SK-N-SH (cell line): ENCODE results near the gene THADA. TPM values are rescaled to one million over a fixed set of nuclear protein-coding genes. Genes with fewer than 3 reads are reported as not detected.
A peak's percentile ranks its signal among the peaks of the same experiment; 100 is the strongest.

ENCODE experiments used
- CTCF ChIA-PET: fragments of 300-600, 350-600 bp; formaldehyde crosslinking; extraction: SDS; loops from one replicate; lab custom pipeline; 2021; lab: Yijun Ruan, JAX
- POLR2A ChIA-PET: fragments of 350-600 bp; sonication (Branson Sonifier 250); formaldehyde crosslinking; extraction: SDS; loops from one replicate; lab custom pipeline; 2020; ENCODE audit warnings: antibody characterized with exemption, inconsistent platforms; lab: Yijun Ruan, JAX
- DNase-seq: peaks from one replicate; pipeline ENCODE4 v3.0.0; 2012
- H2AFZ ChIP-seq: fragments of 200-600 bp; sonication (generic); 2 replicates; pipeline ENCODE4 v1.8.1; 2016; ENCODE audit warnings: antibody characterized with exemption, mild to moderate bottlenecking, low read depth
- H3F3A ChIP-seq: fragments of 200-600 bp; sonication (generic); replicated peaks from 2 replicates; pipeline ENCODE3; 2016; ENCODE audit warnings: antibody characterized with exemption, mild to moderate bottlenecking; ENCODE audit not compliant: insufficient read depth
- H3K27ac ChIP-seq, 2 experiments: fragments of 200-500 bp in 1 of 2; fragments of 200-600 bp in 1 of 2; sonication (Bioruptor generic) in 1 of 2; sonication (generic), shearing (Covaris generic) in 1 of 2; 2 replicates each; pipeline versions ENCODE4 v1.5.1 to v1.6.1; 2014 to 2016; ENCODE audit warnings: low read depth in 2 of 2, inconsistent platforms in 1 of 2, low read length in 1 of 2, mild to moderate bottlenecking in 1 of 2, mixed read lengths in 1 of 2
- H3K27me3 ChIP-seq: fragments of 200-600 bp; sonication (generic), shearing (Covaris generic); 2 replicates; pipeline ENCODE4 v1.6.1; 2016; ENCODE audit warnings: mixed run types; ENCODE audit not compliant: insufficient read depth
- H3K36me3 ChIP-seq, 2 experiments: fragments of 200-500 bp in 1 of 2; fragments of 200-600 bp in 1 of 2; sonication (Bioruptor generic) in 1 of 2; sonication (generic) in 1 of 2; replicated peaks in 1 of 2; 2 replicates each; pipeline versions ENCODE3 to v1.5.1; 2014 to 2016; ENCODE audit warnings: low read length in 1 of 2, mild to moderate bottlenecking in 1 of 2; ENCODE audit not compliant: insufficient read depth in 2 of 2, control insufficient read depth in 1 of 2
- H3K4me1 ChIP-seq, 2 experiments: fragments of 200-500 bp in 1 of 2; fragments of 200-600 bp in 1 of 2; sonication (Bioruptor generic) in 1 of 2; sonication (generic), shearing (Covaris generic) in 1 of 2; 2 replicates each; pipeline versions ENCODE4 v1.5.1 to v1.6.1; 2014 to 2016; ENCODE audit warnings: low read depth in 1 of 2, low read length in 1 of 2, mixed run types in 1 of 2; ENCODE audit not compliant: insufficient read depth in 2 of 2, control insufficient read depth in 1 of 2
- H3K4me2 ChIP-seq: fragments of 200-600 bp; sonication (generic), shearing (Covaris generic); 2 replicates; pipeline ENCODE4 v1.6.1; 2017; ENCODE audit warnings: mixed run types
- H3K4me3 ChIP-seq, 2 experiments: fragments of 200-500 bp in 1 of 2; fragments of 200-600 bp in 1 of 2; sonication (Bioruptor generic) in 1 of 2; sonication (generic), shearing (Covaris generic) in 1 of 2; 2 replicates each; pipeline versions ENCODE4 v1.5.1 to v1.8.1; 2014 to 2016; ENCODE audit warnings: low read depth in 2 of 2, inconsistent platforms in 1 of 2, low read length in 1 of 2, mild to moderate bottlenecking in 1 of 2, mixed read lengths in 1 of 2, moderate library complexity in 1 of 2
- H3K79me2 ChIP-seq: fragments of 200-600 bp; sonication (generic); 2 replicates; pipeline ENCODE4 v1.8.1; 2017; ENCODE audit warnings: mild to moderate bottlenecking; ENCODE audit not compliant: insufficient read depth
- H3K9ac ChIP-seq: fragments of 200-600 bp; sonication (generic); 2 replicates; pipeline ENCODE4 v1.6.1; 2017; ENCODE audit warnings: mixed run types
- H3K9me2 ChIP-seq: fragments of 200-600 bp; sonication (generic); 2 replicates; pipeline ENCODE4 v1.6.1; 2017; ENCODE audit warnings: mixed run types
- H3K9me3 ChIP-seq: fragments of 200-600 bp; sonication (generic); 2 replicates; pipeline ENCODE4 v1.6.1; 2017; ENCODE audit warnings: mixed run types, mild to moderate bottlenecking, moderate library complexity
- H4K20me1 ChIP-seq: fragments of 200-600 bp; sonication (generic); 2 replicates; pipeline ENCODE4 v1.6.1; 2017; ENCODE audit warnings: mild to moderate bottlenecking, mixed run types; ENCODE audit not compliant: insufficient read depth
- CHD2 ChIP-seq: fragments of 150-350 bp; IDR thresholded peaks from 2 replicates; pipeline ENCODE4 v1.6.1; 2018; ENCODE audit warnings: low read length; ENCODE audit not compliant: partially characterized antibody
- FOXJ3 ChIP-seq: sonication (generic); formaldehyde crosslinking; IDR thresholded peaks from 2 replicates; pipeline ENCODE4 v1.5.1; 2020; ENCODE audit warnings: mild to moderate bottlenecking, missing genetic modification reagents
- MXI1 ChIP-seq: IDR thresholded peaks from 2 replicates; pipeline ENCODE4 v1.6.1; 2012; ENCODE audit warnings: mild to moderate bottlenecking, low read depth, low read length, improper control_type of control experiment
- NRF1 ChIP-seq: IDR thresholded peaks from 2 replicates; pipeline ENCODE4 v1.6.1; 2012; ENCODE audit warnings: low read depth, mild to moderate bottlenecking, low read length
- POLR2AphosphoS5 ChIP-seq: IDR thresholded peaks from 2 replicates; pipeline ENCODE4 v1.6.1; 2012; ENCODE audit warnings: low read depth, low read length
- RAD21 ChIP-seq: IDR thresholded peaks from 2 replicates; pipeline ENCODE4 v1.6.1; 2012; ENCODE audit warnings: mild to moderate bottlenecking, low read length
- RFX5 ChIP-seq: IDR thresholded peaks from 2 replicates; pipeline ENCODE4 v1.6.1; 2012; ENCODE audit warnings: mild to moderate bottlenecking, improper control_type of control experiment, low read length
- TCF12 ChIP-seq: IDR thresholded peaks from 2 replicates; pipeline ENCODE4 v1.4.0; 2012
- TEAD4 ChIP-seq: IDR thresholded peaks from 2 replicates; pipeline ENCODE4 v1.4.0; 2012; ENCODE audit warnings: mild to moderate bottlenecking, borderline replicate concordance; ENCODE audit not compliant: insufficient read depth
- WGBS: methylation state at CpG from one replicate; pipeline ENCODE4 v1.1.6; 2017; ENCODE audit warnings: low lambda C conversion rate; 5-methylcytosine and 5-hydroxymethylcytosine counted together
- polyA plus RNA-seq, 3 experiments: library from polyadenylated mRNA; depleted of rRNA; stranded (reverse); fragments of >200 nt; gene quantifications; 2 replicates each; pipeline ENCODE4 v1.2.3, GENCODE V29; 2012
- TF ChIP-seq, protein P1 (sequence below): IDR thresholded peaks from 2 replicates; pipeline ENCODE4; 2012

The THADA gene
- polyA plus RNA-seq, 1 of the 3 experiments (the other 2 are of a cell fraction): 25.6 TPM

DNA sequence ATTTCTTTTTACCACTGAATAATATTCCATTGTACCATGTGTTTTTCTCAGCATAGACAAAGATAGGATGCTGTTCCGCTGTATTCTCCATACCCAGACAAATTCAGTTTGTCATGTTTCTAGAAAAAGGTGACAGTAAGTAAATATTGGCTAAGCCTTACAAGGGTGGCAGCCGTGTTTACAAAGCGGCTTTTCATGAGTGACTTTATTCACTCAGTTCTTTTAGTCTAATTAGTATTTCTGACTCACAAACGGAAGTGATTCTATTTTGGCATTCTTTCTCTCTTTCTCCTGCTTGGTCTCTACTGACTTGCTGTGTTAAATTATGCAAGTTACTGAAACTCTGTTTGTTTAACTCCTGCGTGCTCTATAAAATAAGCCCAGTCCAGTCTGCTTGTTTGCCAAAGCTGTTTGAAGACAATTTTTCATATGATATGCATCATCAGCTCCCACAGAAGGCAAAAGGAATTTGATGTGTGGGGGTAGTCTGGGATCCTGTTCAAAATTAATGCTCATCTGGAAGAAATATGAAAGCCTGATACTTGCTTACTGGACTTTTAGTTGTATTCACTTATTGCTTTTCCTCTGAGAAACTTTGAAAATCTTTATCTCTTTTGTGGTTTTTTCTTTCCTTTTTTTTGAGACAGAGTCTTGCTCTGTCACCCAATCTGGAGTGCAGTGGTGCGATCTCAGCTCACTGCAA lies 38.9 kb upstream of the THADA start:
- Histone ChIP-seq H4K20me1 (no peaks in the 10 kb centered on the region), H3K9me2 (no peaks in the 10 kb centered on the region), H3K36me3 (no peaks in the 10 kb centered on the region), H2AFZ (no peak overlapping the region), H3K4me3 (no peak overlapping the region), H3K9ac (no peak overlapping the region), H3K27ac (peak overlapping the region; percentile 39 to 62; a peak in 2 of 4 replicates), H3K4me1 (peaks cover 0 to 9% of the 10 kb centered on the region in 2 experiments; a peak in 1 of 4 replicates), H3K27me3 (no peaks in the 10 kb centered on the region), H3K4me2 (peak overlapping the region; percentile 20; the same call in 1 of the 2 replicates), H3K79me2 (no peaks in the 10 kb centered on the region), H3F3A (peaks cover 5% of the 10 kb centered on the region), H3K9me3 (no peaks in the 10 kb centered on the region)
- 51% methylated on average over 6 of the region's 6 CpGs for whole genome bisulfite sequencing
- TF ChIP-seq TCF12 (peak; percentile 54), FOXJ3 (no peak)
- TF ChIP-seq, protein P1, sequence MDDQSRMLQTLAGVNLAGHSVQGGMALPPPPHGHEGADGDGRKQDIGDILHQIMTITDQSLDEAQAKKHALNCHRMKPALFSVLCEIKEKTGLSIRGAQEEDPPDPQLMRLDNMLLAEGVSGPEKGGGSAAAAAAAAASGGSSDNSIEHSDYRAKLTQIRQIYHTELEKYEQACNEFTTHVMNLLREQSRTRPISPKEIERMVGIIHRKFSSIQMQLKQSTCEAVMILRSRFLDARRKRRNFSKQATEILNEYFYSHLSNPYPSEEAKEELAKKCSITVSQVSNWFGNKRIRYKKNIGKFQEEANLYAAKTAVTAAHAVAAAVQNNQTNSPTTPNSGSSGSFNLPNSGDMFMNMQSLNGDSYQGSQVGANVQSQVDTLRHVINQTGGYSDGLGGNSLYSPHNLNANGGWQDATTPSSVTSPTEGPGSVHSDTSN: peak; percentile 54
- CTCF ChIA-PET: interaction anchor here (0.7 to 4.3 kb wide), 5 partner anchors 9 to 58 kb away, joined by 3 to 33 read pairs (median 3); partner anchors contain the start of gene THADA
- POLR2A ChIA-PET: no interaction called here
- no peak for DNase-seq

DNA sequence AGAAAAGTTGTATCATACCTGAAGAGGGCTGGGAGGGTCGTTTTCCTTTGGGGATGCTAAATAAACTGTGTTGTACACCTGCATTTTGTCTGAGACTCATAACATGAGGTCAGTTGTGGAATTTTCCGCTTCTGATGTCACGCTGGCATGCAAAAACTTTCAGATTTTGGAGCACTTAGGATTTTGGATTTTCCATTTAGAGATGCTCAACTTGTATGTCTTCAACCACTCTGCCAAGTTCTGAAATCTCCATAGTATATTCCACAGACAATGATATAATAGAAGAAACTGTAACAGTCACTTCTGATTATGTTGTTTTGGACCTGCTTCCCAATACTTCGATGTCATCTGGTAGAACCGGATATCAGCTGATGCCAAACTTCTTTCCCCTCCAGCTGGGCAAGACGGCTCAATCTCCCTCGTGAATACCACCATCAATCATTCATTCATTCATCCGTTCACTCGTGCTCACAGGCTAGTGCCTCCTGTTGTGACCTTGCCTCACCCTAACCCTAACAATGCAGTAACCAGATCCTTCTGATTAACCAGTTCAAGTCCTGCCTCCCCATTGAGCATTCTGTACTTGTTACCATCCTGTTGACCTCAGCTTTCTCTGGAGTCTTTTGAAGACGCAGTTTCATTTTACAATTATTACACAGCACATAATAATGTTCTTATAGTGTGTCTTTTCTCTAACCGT lies 35.9 kb upstream of the THADA start:
- 81% methylated on average over 11 of the region's 11 CpGs for WGBS
- Histone ChIP-seq H3K9ac (no peak overlapping the region), H3K9me2 (no peaks in the 10 kb centered on the region), H3K27ac (no peak overlapping the region), H3K9me3 (no peaks in the 10 kb centered on the region), H3F3A (peaks cover 5% of the 10 kb centered on the region), H3K4me2 (no peak overlapping the region), H3K4me3 (no peak overlapping the region), H3K36me3 (no peaks in the 10 kb centered on the region), H2AFZ (no peak overlapping the region), H4K20me1 (no peaks in the 10 kb centered on the region), H3K79me2 (no peaks in the 10 kb centered on the region), H3K4me1 (peaks cover 0 to 3% of the 10 kb centered on the region in 2 experiments; a peak in 1 of 4 replicates), H3K27me3 (no peaks in the 10 kb centered on the region)
- CTCF ChIA-PET: interaction anchor here (1.0 to 1.5 kb wide), 3 partner anchors 12 to 246 kb away, joined by 3 to 4 read pairs (median 3); no protein-coding TSS in a partner anchor
- POLR2A ChIA-PET: no interaction called here
- DNase-seq: no peak
- TF ChIP-seq CHD2 (no peak), NRF1 (no peak), MXI1 (no peak), TEAD4 (no peak), POLR2AphosphoS5 (no peak), RFX5 (no peak), RAD21 (no peak)
